Body of pancreas (tissue), 4 donors: ENCODE measurements around the gene CX3CL1.

ENCODE experiments used
- CTCF ChIP-seq, 7 experiments: fragments of 450-650 bp in 4 of 7; fragments of 200-600 bp in 3 of 7; sonication (generic) in 3 of 7; IDR thresholded peaks; one replicate each; pipeline ENCODE4 v1.5.1; 2016 to 2019; ENCODE audit warnings: antibody characterized with exemption in 7 of 7
- POLR2A ChIP-seq, 3 donors: fragments of 450-650 bp; IDR thresholded peaks; one replicate each; pipeline ENCODE4 v1.6.1; 2016; ENCODE audit warnings: antibody characterized with exemption in 3 of 3, mild to moderate bottlenecking in 2 of 3

GRCh38 chr16:57352636-57353047, 19.6 kb upstream of the CX3CL1 start:
- no peak for TF ChIP-seq CTCF (IDR thresholded peaks at IDR 0.05)
- TF ChIP-seq POLR2A (IDR thresholded peaks at IDR 0.05), result no peak
